ENCODE data around the gene CABLES1. TPM values are rescaled to one million over a fixed set of nuclear protein-coding genes. Genes with fewer than 3 reads are reported as not detected.
A peak's percentile ranks its signal among the peaks of the same experiment; 100 is the strongest.

CABLES1 gene
- total and polyA plus RNA-seq, 2 of the 4 experiments (the other 2 are of a cell fraction): 4.7 to 5.7 TPM

- Histone ChIP-seq H3K79me1 (ENCODE audit: low read depth in 1 of 2, low read length in 2 of 2) (0 out of 4 replicates have a peak, but pooled peaks cover 0 to under 1% of the 10 kb centered on the region in 2 experiments), H3K14ac (replicated peaks; ENCODE audit: low read depth, low read length) (no peak overlapping the region), H3K9me3 (ENCODE audit: control insufficient read depth, insufficient read depth, low read length) (no peaks in the 10 kb centered on the region), H3K9ac (ENCODE audit: low read depth, low read length) (no peak overlapping the region), H2AK9ac (replicated peaks; ENCODE audit: low read depth, low read length, poor library complexity) (no peak overlapping the region), H3K56ac (ENCODE audit: extremely low read depth, insufficient read depth, low read length) (no peak overlapping the region), H2BK15ac (ENCODE audit: low read depth, low read length) (no peak overlapping the region; the same call in 2 of the 3 replicates), H3K27ac (ENCODE audit: insufficient read depth, low read length) (no peak overlapping the region), H3K36me3 (ENCODE audit: control insufficient read depth, insufficient read depth, low read length) (no peaks in the 10 kb centered on the region), H2BK20ac (ENCODE audit: low read depth, low read length) (0 out of 2 replicates have a peak overlapping the region, but pooled peaks have one; percentile 16), H2AK5ac (ENCODE audit: low read depth, low read length) (no peak overlapping the region; the same call in 1 of the 2 replicates), H3K27me3 (ENCODE audit: control insufficient read depth, insufficient read depth, low read length) (no peaks in the 10 kb centered on the region), H4K91ac (ENCODE audit: insufficient read depth, low read depth, low read length) (no peak overlapping the region), H2AFZ (replicated peaks; ENCODE audit: low read length, poor library complexity) (no peak overlapping the region), H4K20me1 (ENCODE audit: insufficient read depth, low read length) (no peaks in the 10 kb centered on the region), H3K9me1 (ENCODE audit: insufficient read depth, low read length) (peaks cover 8% of the 10 kb centered on the region), H3K4me1 (ENCODE audit: control insufficient read depth, insufficient read depth, low read length) (peaks cover 9% of the 10 kb centered on the region), H2BK5ac (ENCODE audit: low read depth, low read length, poor library complexity, severe bottlenecking) (no peak overlapping the region), H3K18ac (ENCODE audit: low read depth, low read length) (no peak overlapping the region), H4K5ac (ENCODE audit: low read depth, low read length) (no peak overlapping the region), H4K8ac (ENCODE audit: low read depth in 2 of 2, low read length in 2 of 2) (no peak overlapping the region), H2BK120ac (ENCODE audit: low read depth, low read length) (no peak overlapping the region), H3K23ac (ENCODE audit: low read depth, low read length) (no peak overlapping the region), H3K4ac (ENCODE audit: low read depth, low read length) (no peak overlapping the region), H3K4me3 (ENCODE audit: insufficient read depth, low read depth, low read length) (no peak overlapping the region), H3K4me2 (ENCODE audit: low read depth, low read length) (no peak overlapping the region)
- intact Hi-C loops (cut with micrococcal nuclease) (no loop called here), dilution Hi-C loops (cut with HindIII; ENCODE audit: low sequenced_read_pairs, unreplicated experiment) (no loop called here), in situ Hi-C loops (cut with MboI; ENCODE audit: low sequenced_read_pairs) (no loop called here)
- TF ChIP-seq CEBPB (IDR thresholded peaks at IDR 0.05; ENCODE audit: low read depth, low read length) (peak; percentile 8; the same call in 1 of the 2 replicates), CHD1 (IDR thresholded peaks at IDR 0.05; ENCODE audit: low read depth, low read length) (no peak)
- ATAC-seq (ENCODE audit: low read depth): no peak
- no CpG with 5 or more reads among the region's 11 CpGs for WGBS, 2 experiments (ENCODE audit: extremely low coverage in 2 of 2, insufficient read length in 1 of 2)
- BruUV-seq (replicated peaks): no TSS peak
- DNase-seq: no peak
- ChIA-PET CTCF (interaction anchor here (0.9 kb wide), 1 partner anchor 11 kb away, joined by 4 read pairs; no protein-coding TSS in a partner anchor), POLR2A (ENCODE audit: unreplicated experiment) (no interaction called here)
These were observed 32.6 kb upstream of the CABLES1 start for GRCh38 chr18:23102493-23103261.
